Left ventricle myocardium inferior (tissue), 1 donor: ENCODE measurements around the gene L2HGDH. TPM values are rescaled to one million over a fixed set of nuclear protein-coding genes. Genes with fewer than 3 reads are reported as not detected.

ENCODE experiments used
- DNase-seq: peaks from one replicate; pipeline ENCODE4 v3.0.0-alpha.2; 2020
- H3K27ac ChIP-seq: fragments of 200-600 bp; replicated peaks from 2 replicates; pipeline ENCODE4 v1.8.0; 2021
- H3K27me3 ChIP-seq: fragments of 200-600 bp; 2 replicates; pipeline ENCODE4 v1.8.0; 2021; ENCODE audit warnings: low read depth
- H3K36me3 ChIP-seq: fragments of 200-600 bp; 2 replicates; pipeline ENCODE4 v1.8.0; 2021
- H3K4me1 ChIP-seq: fragments of 200-600 bp; 2 replicates; pipeline ENCODE4 v1.8.0; 2021
- H3K4me3 ChIP-seq: fragments of 200-600 bp; 2 replicates; pipeline ENCODE4 v1.8.0; 2021; ENCODE audit warnings: mild to moderate bottlenecking, moderate library complexity
- H3K9me3 ChIP-seq: fragments of 200-600 bp; replicated peaks from 2 replicates; pipeline ENCODE4 v1.8.0; 2021
- CTCF ChIP-seq: fragments of 200-600 bp; IDR thresholded peaks from 2 replicates; pipeline ENCODE4 v1.8.0; 2021; ENCODE audit warnings: antibody characterized with exemption, mild to moderate bottlenecking, borderline replicate concordance
- intact Hi-C: fragments of 100-400 bp; cut with micrococcal nuclease; formaldehyde crosslinking; loops from one replicate; pipeline ENCODE4 v1.11.0; 2022
- total RNA-seq: library from RNA; stranded (reverse); fragmentation: NEBNext Ultra II Directional; extraction: Animal tissue kit (Norgen Biotek cat#: 25700); gene quantifications from one replicate; pipeline ENCODE4 v1.2.1, GENCODE V29; 2021
- donor health status: DM: no; HTN: yes; CAD: no; lungs with severe emphysema.

Gene L2HGDH
- total RNA-seq, 1 donor from 2014 or later, result 11.3 TPM

DNA sequence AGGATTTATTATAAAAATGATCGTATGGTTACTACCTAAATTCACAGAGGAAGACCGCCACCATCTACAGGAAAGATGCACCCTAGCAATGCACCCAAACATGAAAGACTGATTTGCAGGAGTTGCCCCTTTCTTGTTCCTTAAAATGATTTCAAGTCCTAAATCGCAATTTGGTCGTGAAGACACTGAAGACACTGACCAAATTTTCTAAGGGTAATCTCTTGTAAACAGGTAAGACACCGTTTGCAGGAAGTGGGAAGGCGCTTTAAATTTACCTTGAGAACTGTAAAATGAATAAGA is 81.7 kb downstream of the L2HGDH start:
- Histone ChIP-seq H3K9me3 (no peaks in the 10 kb centered on the region), H3K4me1 (peaks cover 69% of the 10 kb centered on the region), H3K27me3 (no peaks in the 10 kb centered on the region), H3K36me3 (no peaks in the 10 kb centered on the region), H3K4me3 (peak overlapping the region; percentile 83), H3K27ac (peak overlapping the region; percentile 99)
- TF ChIP-seq CTCF, result no peak
- intact Hi-C loops, result no loop called here
- no peak for DNase-seq

GRCh38 chr14:50229681-50230080 is 82.3 kb downstream of the L2HGDH start:
- Histone ChIP-seq H3K27me3 (no peaks in the 10 kb centered on the region), H3K27ac (peak overlapping the region; percentile 99), H3K4me3 (peak overlapping the region; percentile 83), H3K9me3 (no peaks in the 10 kb centered on the region), H3K4me1 (peaks cover 75% of the 10 kb centered on the region), H3K36me3 (no peaks in the 10 kb centered on the region)
- intact Hi-C loops, result no loop called here
- DNase-seq, result no peak
- no peak for TF ChIP-seq CTCF

DNA sequence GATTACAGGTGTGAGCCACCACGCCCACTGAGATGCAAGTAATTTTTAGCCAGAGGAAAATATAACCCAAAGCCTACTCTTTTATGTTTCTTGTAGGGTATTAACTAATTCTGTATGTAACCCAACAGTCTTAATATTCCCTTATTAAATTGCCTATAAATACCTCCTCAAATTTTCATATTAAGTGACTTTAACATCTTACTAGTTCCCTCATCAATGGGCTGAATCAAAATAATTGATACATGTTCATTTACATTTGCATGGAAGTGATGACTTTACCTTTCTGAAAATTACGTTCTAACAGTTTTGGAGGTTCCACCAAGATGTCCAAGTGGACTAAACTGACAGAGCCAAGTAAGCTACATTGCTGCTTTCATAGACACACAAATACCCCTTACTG is 83.7 kb downstream of the L2HGDH start:
- H3K9me3 ChIP-seq, result no peaks in the 10 kb centered on the region
- no peak overlapping the region for H3K27ac ChIP-seq
- peaks cover 86% of the 10 kb centered on the region for H3K4me1 ChIP-seq
- intact Hi-C loops, result no loop called here
- no peak for TF ChIP-seq CTCF
- H3K27me3 ChIP-seq, result no peaks in the 10 kb centered on the region
- H3K36me3 ChIP-seq, result no peaks in the 10 kb centered on the region
- no peak overlapping the region for H3K4me3 ChIP-seq
- no peak for DNase-seq

GRCh38 chr14:50225974-50226297 is 86.1 kb downstream of the L2HGDH start:
- H3K36me3 ChIP-seq, result no peaks in the 10 kb centered on the region
- H3K4me1 ChIP-seq, result peaks cover 91% of the 10 kb centered on the region
- H3K4me3 ChIP-seq, result peak overlapping the region; percentile 37
- DNase-seq, result no peak
- no peaks in the 10 kb centered on the region for H3K27me3 ChIP-seq
- no peaks in the 10 kb centered on the region for H3K9me3 ChIP-seq
- intact Hi-C loops, result no loop called here
- TF ChIP-seq CTCF, result no peak
- H3K27ac ChIP-seq, result peak overlapping the region; percentile 84

DNA sequence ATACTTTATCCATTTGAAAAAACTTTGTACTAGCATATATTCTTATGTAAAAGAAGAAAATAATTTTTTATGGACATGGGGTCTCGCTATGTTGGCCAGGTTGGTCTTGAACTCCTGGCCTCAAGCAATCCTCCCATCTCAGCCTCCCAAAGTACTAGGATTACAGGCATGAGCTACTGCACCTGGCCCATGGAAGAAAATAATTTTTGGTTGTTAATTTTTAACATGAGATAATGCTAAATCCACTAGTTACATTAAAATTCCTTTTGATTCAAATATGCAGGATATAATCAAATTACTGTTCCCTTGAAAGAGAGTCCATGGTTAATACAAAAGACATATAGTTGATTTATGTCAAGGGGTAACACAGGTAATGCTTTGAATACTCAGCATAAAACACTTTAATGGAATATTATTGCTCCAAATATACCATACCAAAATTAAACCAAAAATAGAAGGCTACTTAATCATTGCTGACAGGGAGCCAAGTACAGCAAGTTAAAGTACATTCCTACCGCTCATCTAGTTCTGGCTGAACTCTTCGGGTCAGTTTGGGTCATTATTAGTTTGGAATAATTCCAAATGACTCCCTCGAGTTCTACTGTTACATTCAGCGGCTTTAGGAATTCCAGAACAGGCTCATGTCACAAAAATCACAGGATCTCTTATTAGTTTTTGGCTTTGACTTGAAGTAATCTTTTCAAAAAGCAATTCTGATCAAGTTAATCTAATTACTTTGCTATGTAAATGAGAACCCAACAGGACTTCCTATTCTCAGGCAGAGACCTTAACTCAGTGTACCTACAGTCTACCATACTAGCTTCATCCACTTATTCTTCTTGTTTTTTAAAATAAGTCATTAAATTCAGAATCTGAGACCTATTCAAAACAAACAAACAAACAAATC is 86.7 kb downstream of the L2HGDH start:
- Histone ChIP-seq H3K27ac (peak overlapping the region; percentile 84), H3K9me3 (no peaks in the 10 kb centered on the region), H3K4me1 (peaks cover 93% of the 10 kb centered on the region), H3K36me3 (no peaks in the 10 kb centered on the region), H3K4me3 (peak overlapping the region; percentile 37), H3K27me3 (no peaks in the 10 kb centered on the region)
- DNase-seq, result no peak
- no peak for TF ChIP-seq CTCF
- intact Hi-C loops, result no loop called here
